Fibroblast of gingiva (primary cell): ENCODE measurements around the gene PRODH2.
A peak's percentile ranks its signal among the peaks of the same experiment; 100 is the strongest.
"Not testable (repeated sequence)": the region's sequence is repeated elsewhere in the genome, so short reads cannot be mapped to it uniquely, and the experiment has no call there.

Experiments used
- DNase-seq: peaks from one replicate; pipeline ENCODE4 v3.0.0-alpha.2; 2011; ENCODE audit warnings: low read depth

Gene PRODH2

GRCh38 chr19:35842666-35843272 is 30.1 kb upstream of the PRODH2 start:
- no peak for DNase-seq

- no peak for DNase-seq
Measured at GRCh38 chr19:35841961-35842595, 29.4 kb upstream of the PRODH2 start.

- DNase-seq, result not testable (repeated sequence)
Measured at GRCh38 chr19:35836096-35836495, 23.5 kb upstream of the PRODH2 start.

GRCh38 chr19:35833972-35834371 is 21.3 kb upstream of the PRODH2 start:
- DNase-seq, result no peak

- DNase-seq, result no peak
Measured at GRCh38 chr19:35832054-35832453, 19.4 kb upstream of the PRODH2 start.

- no peak for DNase-seq
Measured at GRCh38 chr19:35830986-35831385, 18.3 kb upstream of the PRODH2 start.

- DNase-seq, result peak; percentile 22
Measured at GRCh38 chr19:35828692-35829301, 16.2 kb upstream of the PRODH2 start.

GRCh38 chr19:35824150-35824549 is 11.5 kb upstream of the PRODH2 start:
- DNase-seq, result no peak

GRCh38 chr19:35822579-35822978 is 9.9 kb upstream of the PRODH2 start:
- no peak for DNase-seq

- DNase-seq, result no peak
Measured at GRCh38 chr19:35818445-35818844, 5.8 kb upstream of the PRODH2 start.

- no peak for DNase-seq
Measured at GRCh38 chr19:35816846-35817245, 4.2 kb upstream of the PRODH2 start.

- DNase-seq, result no peak
Measured at GRCh38 chr19:35816262-35816661, 3.6 kb upstream of the PRODH2 start.

- DNase-seq, result no peak
Measured at GRCh38 chr19:35813043-35813890, 622 bp upstream of the PRODH2 start.

- no peak for DNase-seq
Measured at GRCh38 chr19:35811317-35812219, 1.1 kb downstream of the PRODH2 start.

GRCh38 chr19:35807633-35808032 is 5.0 kb downstream of the PRODH2 start:
- DNase-seq, result no peak

GRCh38 chr19:35806597-35806996 is 6.0 kb downstream of the PRODH2 start:
- DNase-seq, result no peak

GRCh38 chr19:35805526-35806102 is 7.0 kb downstream of the PRODH2 start:
- DNase-seq, result no peak

- no peak for DNase-seq
Measured at GRCh38 chr19:35801828-35802227, 10.8 kb downstream of the PRODH2 start.

GRCh38 chr19:35797663-35798062 is 15.0 kb downstream of the PRODH2 start:
- DNase-seq, result no peak

GRCh38 chr19:35796645-35797542 is 15.8 kb downstream of the PRODH2 start:
- no peak for DNase-seq
